A549 treated with AZD9567 at 1 μM for 4 hours (cell line): ENCODE measurements around the gene TRIP6. TPM values are rescaled to one million over a fixed set of nuclear protein-coding genes. Genes with fewer than 3 reads are reported as not detected.

ENCODE experiments used
- total RNA-seq: library from RNA; stranded (reverse); fragments of 200-300 nt; extraction: Qiagen RNA extraction; gene quantifications from 5 replicates; pipeline ENCODE4 v1.2.3, GENCODE V29; 2022; ENCODE audit not compliant: insufficient read depth

The TRIP6 gene, protein sequence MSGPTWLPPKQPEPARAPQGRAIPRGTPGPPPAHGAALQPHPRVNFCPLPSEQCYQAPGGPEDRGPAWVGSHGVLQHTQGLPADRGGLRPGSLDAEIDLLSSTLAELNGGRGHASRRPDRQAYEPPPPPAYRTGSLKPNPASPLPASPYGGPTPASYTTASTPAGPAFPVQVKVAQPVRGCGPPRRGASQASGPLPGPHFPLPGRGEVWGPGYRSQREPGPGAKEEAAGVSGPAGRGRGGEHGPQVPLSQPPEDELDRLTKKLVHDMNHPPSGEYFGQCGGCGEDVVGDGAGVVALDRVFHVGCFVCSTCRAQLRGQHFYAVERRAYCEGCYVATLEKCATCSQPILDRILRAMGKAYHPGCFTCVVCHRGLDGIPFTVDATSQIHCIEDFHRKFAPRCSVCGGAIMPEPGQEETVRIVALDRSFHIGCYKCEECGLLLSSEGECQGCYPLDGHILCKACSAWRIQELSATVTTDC
- total RNA-seq = 28.4 to 52.3 TPM (median 45.8 TPM) in 5 replicates

DNA sequence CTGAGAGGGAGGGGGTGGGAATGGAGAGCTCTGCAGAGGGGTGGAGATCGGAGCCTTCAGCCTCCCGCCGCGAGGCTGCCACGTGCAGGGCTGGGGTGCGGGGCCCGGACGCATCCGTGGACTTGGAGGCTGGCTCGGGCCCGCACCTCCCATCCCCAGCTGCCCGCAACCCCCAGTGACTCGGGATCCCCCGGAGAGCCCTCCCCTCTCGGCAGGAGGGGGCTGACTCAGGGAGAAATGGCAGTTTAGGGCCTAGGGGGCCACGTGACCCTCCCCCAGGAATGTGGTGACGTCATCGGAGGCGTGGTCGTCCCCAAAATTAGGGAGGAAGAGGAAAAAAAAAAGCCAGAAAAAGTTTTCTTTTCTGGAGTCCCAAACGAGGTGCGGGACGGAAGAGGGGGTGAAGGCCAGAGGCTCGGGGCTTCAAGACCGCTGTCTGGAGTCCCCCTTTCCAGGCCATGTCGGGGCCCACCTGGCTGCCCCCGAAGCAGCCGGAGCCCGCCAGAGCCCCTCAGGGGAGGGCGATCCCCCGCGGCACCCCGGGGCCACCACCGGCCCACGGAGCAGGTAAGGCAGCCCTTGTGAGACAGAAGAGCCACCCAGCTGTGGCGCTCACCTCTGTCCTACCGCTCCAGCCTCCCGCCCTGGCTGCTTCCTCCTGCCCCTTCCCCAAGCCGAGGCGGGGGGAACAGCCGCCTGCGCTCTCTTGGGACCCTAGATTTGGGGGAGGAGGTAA, at the start of gene TRIP6:
Gene TRIP6 (plus strand): TSS at position 348 of the 736 bp plus-strand sequence. CDS start 111 bp downstream, at position 459.

DNA sequence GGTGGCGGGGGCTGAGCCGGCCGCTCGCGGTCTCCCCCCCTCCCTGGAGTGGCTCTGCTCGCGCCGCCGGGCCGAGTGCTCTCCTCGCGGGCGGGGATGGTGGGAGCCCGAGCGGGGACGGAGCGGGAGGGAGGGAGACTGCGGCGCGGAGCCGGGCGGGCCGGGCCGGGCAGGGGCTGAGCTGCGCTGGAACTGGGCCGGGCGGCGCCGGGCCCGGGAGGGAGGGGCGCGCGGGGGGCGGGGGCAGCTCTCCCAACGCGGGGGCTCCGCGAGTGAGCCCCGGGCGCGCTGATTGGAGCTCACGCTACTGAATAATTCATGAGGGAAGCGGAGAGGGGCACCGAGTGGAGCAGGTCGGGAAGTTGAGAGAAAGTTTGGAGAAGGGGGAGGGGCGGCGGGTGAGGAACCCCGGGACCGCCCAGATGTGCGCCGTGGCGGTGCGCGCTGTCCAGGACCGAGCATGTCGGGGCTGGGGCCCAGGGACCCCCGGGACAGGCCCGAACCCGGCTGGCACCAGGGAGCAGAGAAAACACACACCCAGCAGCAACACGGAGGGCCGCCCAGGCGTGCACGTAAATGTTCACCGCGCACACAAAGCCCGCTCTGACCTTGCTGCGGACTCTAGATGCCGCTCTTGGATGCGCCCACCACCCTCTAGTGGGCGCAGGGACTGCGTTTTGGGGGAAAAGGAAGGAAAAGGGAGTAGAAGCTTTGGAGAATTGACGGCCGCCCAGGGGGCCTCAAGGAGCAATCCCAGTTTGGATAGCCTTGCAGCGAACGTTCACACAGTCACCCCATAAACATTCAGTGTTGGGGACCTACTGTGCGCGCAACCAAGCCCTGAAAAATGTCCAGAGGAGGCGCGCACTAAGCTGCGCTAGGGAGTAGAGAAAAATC, 39.6 kb upstream of the TRIP6 start, which contains the start of gene EPHB4:
Gene EPHB4 (minus strand): TSS at position 194 of the 897 bp plus-strand sequence. CDS start 493 bp downstream, outside the sequence.

DNA sequence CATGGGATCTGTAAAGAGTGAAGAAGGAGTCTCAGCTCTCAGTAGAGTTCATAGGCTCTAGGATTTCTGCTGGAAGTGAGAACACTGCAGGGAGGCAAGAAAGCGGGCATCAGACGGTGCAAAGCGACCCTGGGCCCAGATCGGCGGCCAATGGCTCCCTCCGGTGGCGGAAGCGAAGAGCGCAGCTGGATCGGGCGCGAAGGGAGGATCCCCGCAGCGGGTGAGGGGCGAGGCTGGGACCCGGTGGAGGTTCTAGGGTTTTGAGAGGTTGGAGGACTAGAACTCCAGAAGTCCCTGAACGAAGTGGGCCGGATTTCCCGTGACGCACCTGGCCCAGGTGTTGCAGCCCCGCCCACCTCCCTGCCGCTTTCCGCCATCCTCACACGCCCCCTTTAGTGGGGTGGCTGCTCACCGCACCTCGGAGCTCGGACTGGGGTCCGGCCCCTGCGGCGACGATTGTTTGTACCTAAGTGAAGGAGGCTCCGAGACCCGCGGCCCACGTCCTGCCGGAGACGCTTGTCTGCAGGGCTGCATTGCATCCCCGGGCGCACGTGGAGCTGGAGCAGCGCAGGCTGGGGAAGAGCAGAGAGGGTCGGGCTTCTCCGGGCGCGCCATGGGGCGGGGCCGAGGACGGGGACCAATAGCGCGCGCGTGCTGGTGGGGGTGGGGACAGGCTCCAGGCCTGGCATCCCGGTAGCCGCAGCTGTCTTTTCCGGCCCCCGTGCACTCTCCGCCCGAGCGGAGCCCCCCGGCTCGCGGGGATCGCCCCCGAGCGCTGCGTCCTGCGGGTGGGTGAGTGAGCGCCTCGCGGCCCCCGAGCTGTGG, 14.9 kb upstream of the TRIP6 start, which contains the start of gene SLC12A9:
Gene SLC12A9 (plus strand): TSS at position 666 of the 825 bp plus-strand sequence. CDS start 1,485 bp downstream, outside the sequence.

DNA sequence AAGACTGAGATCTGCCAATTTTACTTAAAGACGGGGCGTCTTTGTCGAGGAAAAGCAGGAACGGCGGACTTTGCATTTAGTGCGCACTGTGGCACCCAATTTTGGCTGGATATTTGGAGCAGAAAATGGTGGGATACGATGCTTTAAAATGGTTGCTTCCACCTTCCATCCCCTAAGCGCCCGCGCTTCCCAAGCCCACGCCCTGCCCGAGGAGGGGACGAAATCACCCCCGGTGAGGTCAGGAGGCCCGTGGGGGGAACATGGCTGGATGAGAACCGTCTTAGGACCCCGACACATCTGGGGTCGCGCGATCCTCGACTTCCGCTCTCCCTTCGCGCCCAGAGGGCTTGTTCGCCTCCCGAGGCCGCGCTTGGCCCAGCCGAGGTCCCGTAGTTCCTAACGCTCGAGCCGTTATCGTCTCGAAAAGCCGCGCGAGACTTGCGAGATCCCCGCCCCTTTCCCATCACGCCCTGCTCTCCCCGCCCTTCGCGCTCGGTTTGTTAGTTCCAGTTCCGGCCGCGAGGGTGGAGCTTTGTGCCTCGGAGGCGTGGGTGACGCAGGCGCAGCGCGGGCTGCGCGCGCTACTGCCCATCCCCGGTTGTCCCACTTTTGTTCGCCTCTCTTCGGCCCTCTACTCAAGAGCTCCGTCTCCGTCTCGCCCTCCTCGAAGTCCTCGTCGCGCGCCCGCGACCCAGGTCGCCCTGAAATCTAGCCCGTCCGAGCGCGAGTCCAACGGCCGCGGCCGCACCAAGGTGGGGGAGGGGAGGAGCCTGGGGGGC, 7.6 kb downstream of the TRIP6 start, which contains the start of gene SRRT:
Gene SRRT (plus strand): TSS at position 527 of the 779 bp plus-strand sequence. CDS start 488 bp downstream, outside the sequence.

DNA sequence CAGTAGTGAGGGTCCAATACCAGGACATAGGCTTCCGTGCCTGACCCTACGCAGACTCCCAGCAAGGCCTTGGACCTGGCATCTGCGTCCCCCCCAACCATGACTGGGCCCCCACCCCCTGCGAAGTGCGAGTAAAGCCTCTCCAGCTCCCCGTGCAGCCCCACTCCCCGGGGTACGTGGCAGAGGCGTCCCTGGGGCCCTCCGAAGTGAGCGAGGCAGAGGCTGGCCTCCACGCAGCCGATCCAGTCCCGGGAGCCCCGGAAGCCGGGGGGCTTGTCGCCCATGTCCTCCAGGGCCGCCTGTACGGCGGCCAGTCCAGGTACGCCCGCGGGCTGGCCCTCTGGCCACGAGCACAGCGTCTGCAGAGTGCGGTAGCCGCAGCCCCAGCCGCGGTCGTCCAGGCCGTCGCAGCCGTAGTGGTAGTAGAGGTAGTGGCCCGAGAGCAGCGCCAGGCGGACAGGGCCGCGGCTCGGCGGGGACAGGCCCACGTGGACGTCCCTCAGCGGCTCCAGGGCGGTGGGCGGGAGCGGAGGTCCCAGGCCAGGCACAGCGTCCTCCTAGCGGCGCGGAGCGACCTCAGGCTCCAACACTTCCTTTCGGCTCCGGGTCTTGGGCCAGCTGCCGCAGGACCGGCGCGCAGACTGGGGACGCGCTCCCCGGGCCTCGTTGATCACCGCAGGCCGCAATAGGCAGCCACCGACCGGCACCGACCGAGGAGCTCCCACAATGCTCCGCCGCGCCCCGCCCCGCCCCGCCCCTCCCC, 22.0 kb downstream of the TRIP6 start, which contains the start of gene UFSP1:
Gene UFSP1 (minus strand): TSS at position 728 of the 763 bp plus-strand sequence. CDS start 444 bp downstream, at position 284.

DNA sequence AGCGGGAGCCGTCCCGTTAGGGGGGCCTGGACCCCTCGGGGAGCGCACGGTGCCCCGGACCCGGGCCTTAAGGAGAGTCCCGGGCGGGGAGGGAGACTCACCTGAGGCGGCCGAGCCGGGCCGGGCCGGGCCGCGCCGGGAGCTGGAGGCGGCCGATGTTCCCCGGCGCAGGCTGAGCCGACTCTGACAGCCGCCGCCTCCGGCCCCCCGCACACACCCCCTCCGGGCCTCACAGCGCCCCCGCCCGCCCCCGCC, 28.4 kb downstream of the TRIP6 start, which contains the start of gene ACHE:
Gene ACHE (minus strand): TSS at position 188 of the 255 bp plus-strand sequence. CDS start 1,656 bp downstream, outside the sequence.

Other genes with a start within 250 kb of the TRIP6 start
- 1.7 to 2.5 TPM (median 2.4 TPM) in 5 replicates for gene TFR2, start 225.8 kb upstream of the TRIP6 start, total RNA-seq
- gene ACTL6B, start 210.9 kb upstream of the TRIP6 start, total RNA-seq = not detected in 5 replicates
- gene GNB2, start 193.6 kb upstream of the TRIP6 start, total RNA-seq = 187 to 267 TPM (median 253 TPM) in 5 replicates
- 12.9 to 23.2 TPM (median 21.9 TPM) in 5 replicates for gene GIGYF1, start 173.1 kb upstream of the TRIP6 start, total RNA-seq
- gene POP7, start 161.3 kb upstream of the TRIP6 start, total RNA-seq = 73.7 to 97.1 TPM (median 93.6 TPM) in 5 replicates
- gene EPO, start 146.9 kb upstream of the TRIP6 start, total RNA-seq = 0.08 TPM in 1 of 5 replicates, not detected in the others
- gene ZAN, start 133.8 kb upstream of the TRIP6 start, total RNA-seq = not detected in 5 replicates
- 32.6 to 42.7 TPM (median 40.1 TPM) in 5 replicates for gene EPHB4, start 39.9 kb upstream of the TRIP6 start, total RNA-seq
- gene SLC12A9, start 14.7 kb upstream of the TRIP6 start, total RNA-seq = 16.4 to 21.0 TPM (median 17.5 TPM) in 5 replicates
- 104 to 140 TPM (median 138 TPM) in 5 replicates for gene SRRT, start 7.7 kb downstream of the TRIP6 start, total RNA-seq
- gene UFSP1, start 22.3 kb downstream of the TRIP6 start, total RNA-seq = 2.3 to 7.7 TPM (median 6.0 TPM) in 5 replicates
- gene ACHE, start 28.5 kb downstream of the TRIP6 start, total RNA-seq = 2.0 to 3.5 TPM (median 2.4 TPM) in 5 replicates
- 13.5 to 18.9 TPM (median 18.3 TPM) in 5 replicates for gene MUC3A, start 82.1 kb downstream of the TRIP6 start, total RNA-seq
- gene MUC12, start 102.2 kb downstream of the TRIP6 start, total RNA-seq = 15.8 to 21.1 TPM (median 20.0 TPM) in 5 replicates
- 0.02 to 0.29 TPM (median 0.03 TPM) in 4 of 5 replicates, not detected in the other for gene MUC17, start 152.7 kb downstream of the TRIP6 start, total RNA-seq
- 8.5 to 13.5 TPM (median 13.2 TPM) in 5 replicates for gene TRIM56, start 218.1 kb downstream of the TRIP6 start, total RNA-seq